ENCODE measurements around the gene LMF1. TPM values are rescaled to one million over a fixed set of nuclear protein-coding genes. Genes with fewer than 3 reads are reported as not detected.
"Not testable (repeated sequence)": the region's sequence is repeated elsewhere in the genome, so short reads cannot be mapped to it uniquely, and the experiment has no call there.

LMF1 gene
- polyA plus RNA-seq, 3 donors = 5.9 to 14.7 (median 10.6) TPM

GRCh38 chr16:860891-861290, 109.9 kb downstream of the LMF1 start:
- H3K27me3 Mint-ChIP-seq (ENCODE audit: low read depth in 3 of 3) = peaks cover 0 to 3% (median 0%) of the 10 kb centered on the region in 3 donors
- Histone ChIP-seq H3K4me2 (replicated peaks; ENCODE audit: extremely low read depth, low read length, poor library complexity, severe bottlenecking) (no peak overlapping the region), H3K36me3 (replicated peaks in 1 of 2; ENCODE audit: control insufficient read depth in 1 of 2, insufficient read depth in 2 of 2, low read length in 2 of 2) (no peaks in the 10 kb centered on the region), H3K9ac (ENCODE audit: insufficient read depth, low read length, poor library complexity, severe bottlenecking) (no peak overlapping the region), H3K4me1 (ENCODE audit: control insufficient read depth in 1 of 2, insufficient read depth in 2 of 2, low read length in 2 of 2) (no peaks in the 10 kb centered on the region), H2AFZ (ENCODE audit: insufficient read depth, low read depth, low read length, poor library complexity, severe bottlenecking) (no peak overlapping the region), H3K4me3 (replicated peaks in 1 of 3; ENCODE audit: low read depth in 2 of 3, low read length in 3 of 3) (no peak overlapping the region), H3K79me2 (ENCODE audit: insufficient read depth, low read length) (no peaks in the 10 kb centered on the region), H3K9me3 (replicated peaks in 1 of 2; ENCODE audit: control insufficient read depth in 1 of 2, insufficient read depth in 1 of 2, low read length in 2 of 2) (peaks cover 43 to 61% of the 10 kb centered on the region in 2 donors), H3K27me3 (ENCODE audit: control insufficient read depth in 2 of 2, insufficient read depth in 2 of 2, low read length in 2 of 2) (no peaks in the 10 kb centered on the region), H4K20me1 (ENCODE audit: insufficient read depth, low read length) (no peaks in the 10 kb centered on the region), H3K27ac (ENCODE audit: low read depth in 1 of 2, low read length in 2 of 2) (no peak overlapping the region)
- no peak overlapping the region for H3K27ac Mint-ChIP-seq
- no peaks in the 10 kb centered on the region for H3K4me1 Mint-ChIP-seq
- peaks cover 29 to 62% (median 60%) of the 10 kb centered on the region in 7 donors for H3K9me3 Mint-ChIP-seq
- TF ChIP-seq, protein P1, sequence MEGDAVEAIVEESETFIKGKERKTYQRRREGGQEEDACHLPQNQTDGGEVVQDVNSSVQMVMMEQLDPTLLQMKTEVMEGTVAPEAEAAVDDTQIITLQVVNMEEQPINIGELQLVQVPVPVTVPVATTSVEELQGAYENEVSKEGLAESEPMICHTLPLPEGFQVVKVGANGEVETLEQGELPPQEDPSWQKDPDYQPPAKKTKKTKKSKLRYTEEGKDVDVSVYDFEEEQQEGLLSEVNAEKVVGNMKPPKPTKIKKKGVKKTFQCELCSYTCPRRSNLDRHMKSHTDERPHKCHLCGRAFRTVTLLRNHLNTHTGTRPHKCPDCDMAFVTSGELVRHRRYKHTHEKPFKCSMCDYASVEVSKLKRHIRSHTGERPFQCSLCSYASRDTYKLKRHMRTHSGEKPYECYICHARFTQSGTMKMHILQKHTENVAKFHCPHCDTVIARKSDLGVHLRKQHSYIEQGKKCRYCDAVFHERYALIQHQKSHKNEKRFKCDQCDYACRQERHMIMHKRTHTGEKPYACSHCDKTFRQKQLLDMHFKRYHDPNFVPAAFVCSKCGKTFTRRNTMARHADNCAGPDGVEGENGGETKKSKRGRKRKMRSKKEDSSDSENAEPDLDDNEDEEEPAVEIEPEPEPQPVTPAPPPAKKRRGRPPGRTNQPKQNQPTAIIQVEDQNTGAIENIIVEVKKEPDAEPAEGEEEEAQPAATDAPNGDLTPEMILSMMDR (IDR thresholded peaks at IDR 0.05) = no peak
- DNase-seq = no peak
- intact Hi-C loops (cut with micrococcal nuclease) = no loop called here
- H3K4me3 Mint-ChIP-seq = no peak overlapping the region
- WGBS (ENCODE audit: insufficient coverage) = 98% methylated on average over 6 of the region's 10 CpGs
- peaks cover 0 to 8% of the 10 kb centered on the region in 2 donors for H3K36me3 Mint-ChIP-seq

DNA sequence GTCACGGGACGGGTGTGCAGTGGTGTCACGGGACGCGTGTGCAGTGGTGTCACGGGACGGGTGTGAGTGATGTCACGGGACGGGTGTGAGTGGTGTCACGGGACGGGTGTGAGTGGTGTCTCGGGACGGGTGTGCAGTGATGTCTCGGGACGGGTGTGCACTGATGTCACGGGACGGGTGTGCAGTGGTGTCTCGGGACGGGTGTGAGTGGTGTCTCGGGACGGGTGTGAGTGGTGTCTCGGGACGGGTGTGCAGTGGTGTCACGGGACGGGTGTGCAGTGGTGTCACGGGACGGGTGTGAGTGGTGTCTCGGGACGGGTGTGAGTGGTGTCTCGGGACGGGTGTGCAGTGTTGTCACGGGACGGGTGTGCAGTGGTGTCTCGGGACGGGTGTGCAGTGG, 111.8 kb downstream of the LMF1 start:
- H3K9ac ChIP-seq (ENCODE audit: insufficient read depth, low read length, poor library complexity, severe bottlenecking); H2AFZ ChIP-seq (ENCODE audit: insufficient read depth, low read depth, low read length, poor library complexity, severe bottlenecking); DNase-seq; H3K4me3 ChIP-seq (replicated peaks in 1 of 3; ENCODE audit: low read depth in 2 of 3, low read length in 3 of 3); H3K36me3 Mint-ChIP-seq; H3K36me3 ChIP-seq (replicated peaks in 1 of 2; ENCODE audit: control insufficient read depth in 1 of 2, insufficient read depth in 2 of 2, low read length in 2 of 2); H3K4me2 ChIP-seq (replicated peaks; ENCODE audit: extremely low read depth, low read length, poor library complexity, severe bottlenecking); H3K27ac Mint-ChIP-seq; H3K27me3 Mint-ChIP-seq (ENCODE audit: low read depth in 3 of 3); intact Hi-C loops (cut with micrococcal nuclease); H4K20me1 ChIP-seq (ENCODE audit: insufficient read depth, low read length); H3K4me3 Mint-ChIP-seq; H3K27me3 ChIP-seq (ENCODE audit: control insufficient read depth in 2 of 2, insufficient read depth in 2 of 2, low read length in 2 of 2); H3K79me2 ChIP-seq (ENCODE audit: insufficient read depth, low read length); H3K4me1 ChIP-seq (ENCODE audit: control insufficient read depth in 1 of 2, insufficient read depth in 2 of 2, low read length in 2 of 2); H3K27ac ChIP-seq (ENCODE audit: low read depth in 1 of 2, low read length in 2 of 2); H3K4me1 Mint-ChIP-seq: not testable (repeated sequence)
- WGBS (ENCODE audit: insufficient coverage) = 97% methylated on average over 23 of the region's 35 CpGs
- H3K9me3 ChIP-seq (replicated peaks in 1 of 2; ENCODE audit: control insufficient read depth in 1 of 2, insufficient read depth in 1 of 2, low read length in 2 of 2) = peaks cover 54 to 80% of the 10 kb centered on the region in 2 donors
- peaks cover 38 to 79% (median 65%) of the 10 kb centered on the region in 7 donors for H3K9me3 Mint-ChIP-seq

DNA sequence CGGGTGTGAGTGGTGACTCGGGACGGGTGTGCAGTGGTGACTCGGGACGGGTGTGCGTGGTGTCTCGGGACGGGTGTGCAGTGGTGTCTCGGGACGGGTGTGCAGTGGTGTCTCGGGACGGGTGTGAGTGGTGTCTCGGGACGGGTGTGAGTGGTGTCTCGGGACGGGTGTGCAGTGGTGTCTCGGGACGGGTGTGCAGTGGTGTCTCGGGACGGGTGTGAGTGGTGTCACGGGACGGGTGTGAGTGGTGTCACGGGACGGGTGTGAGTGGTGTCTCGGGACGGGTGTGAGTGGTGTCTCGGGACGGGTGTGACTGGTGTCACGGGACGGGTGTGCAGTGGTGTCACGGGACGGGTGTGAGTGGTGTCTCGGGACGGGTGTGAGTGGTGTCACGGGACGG, 112.3 kb downstream of the LMF1 start:
- H3K4me1 ChIP-seq (ENCODE audit: control insufficient read depth in 1 of 2, insufficient read depth in 2 of 2, low read length in 2 of 2); H3K4me1 Mint-ChIP-seq; H3K4me2 ChIP-seq (replicated peaks; ENCODE audit: extremely low read depth, low read length, poor library complexity, severe bottlenecking); H4K20me1 ChIP-seq (ENCODE audit: insufficient read depth, low read length); H3K36me3 Mint-ChIP-seq; H3K4me3 ChIP-seq (replicated peaks in 1 of 3; ENCODE audit: low read depth in 2 of 3, low read length in 3 of 3); intact Hi-C loops (cut with micrococcal nuclease); H3K27ac Mint-ChIP-seq; H2AFZ ChIP-seq (ENCODE audit: insufficient read depth, low read depth, low read length, poor library complexity, severe bottlenecking); H3K27me3 ChIP-seq (ENCODE audit: control insufficient read depth in 2 of 2, insufficient read depth in 2 of 2, low read length in 2 of 2); DNase-seq; H3K4me3 Mint-ChIP-seq; H3K36me3 ChIP-seq (replicated peaks in 1 of 2; ENCODE audit: control insufficient read depth in 1 of 2, insufficient read depth in 2 of 2, low read length in 2 of 2); H3K9ac ChIP-seq (ENCODE audit: insufficient read depth, low read length, poor library complexity, severe bottlenecking); H3K27me3 Mint-ChIP-seq (ENCODE audit: low read depth in 3 of 3); H3K79me2 ChIP-seq (ENCODE audit: insufficient read depth, low read length); H3K27ac ChIP-seq (ENCODE audit: low read depth in 1 of 2, low read length in 2 of 2): not testable (repeated sequence)
- peaks cover 41 to 84% (median 69%) of the 10 kb centered on the region in 7 donors for H3K9me3 Mint-ChIP-seq
- H3K9me3 ChIP-seq (replicated peaks in 1 of 2; ENCODE audit: control insufficient read depth in 1 of 2, insufficient read depth in 1 of 2, low read length in 2 of 2) = peaks cover 54 to 86% of the 10 kb centered on the region in 2 donors
- WGBS (ENCODE audit: insufficient coverage) = 100% methylated on average over 7 of the region's 36 CpGs

Measured in CD14-positive monocyte (primary cell).